Left renal pelvis (tissue), 4 donors: Measurements from ENCODE around the gene GPC5. TPM values are rescaled to one million over a fixed set of nuclear protein-coding genes. Genes with fewer than 3 reads are reported as not detected.
"Not testable (repeated sequence)": the region's sequence is repeated elsewhere in the genome, so short reads cannot be mapped to it uniquely, and the experiment has no call there.

Experiments
- DNase-seq, 4 donors: peaks; one replicate each; pipeline ENCODE4 v3.0.0-alpha.2; 2013; ENCODE audit warnings: low read depth in 4 of 4, low spot score in 3 of 4
- polyA plus RNA-seq, 4 donors: library from polyadenylated mRNA; unstranded; fragments of 120-200 nt; gene quantifications; one replicate each; pipeline ENCODE4 v1.2.1, GENCODE V29; 2013; ENCODE audit not compliant: insufficient read length in 4 of 4

The GPC5 gene
- polyA plus RNA-seq, 4 donors = 1.8 to 5.2 (median 3.4) TPM

DNA sequence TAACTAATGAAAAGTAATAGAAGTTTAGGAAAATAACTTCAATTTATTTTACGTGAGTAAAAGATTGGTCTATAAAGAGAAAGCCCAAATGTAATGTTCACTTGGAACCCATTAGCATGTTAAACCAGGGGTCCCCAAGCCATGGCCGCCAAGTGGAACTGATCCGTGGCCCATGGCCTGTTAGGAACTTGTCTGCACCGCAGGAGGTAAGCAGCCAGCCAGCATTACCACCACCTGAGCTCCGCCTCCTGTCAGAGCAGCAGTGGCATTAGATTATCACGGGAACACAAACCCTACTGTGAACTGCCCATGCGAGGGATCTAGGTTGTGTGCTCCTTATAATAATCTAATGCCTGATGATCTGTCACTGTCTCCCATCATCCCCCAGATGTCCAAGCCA, 1009.4 kb downstream of the GPC5 start:
- no peak for DNase-seq

DNA sequence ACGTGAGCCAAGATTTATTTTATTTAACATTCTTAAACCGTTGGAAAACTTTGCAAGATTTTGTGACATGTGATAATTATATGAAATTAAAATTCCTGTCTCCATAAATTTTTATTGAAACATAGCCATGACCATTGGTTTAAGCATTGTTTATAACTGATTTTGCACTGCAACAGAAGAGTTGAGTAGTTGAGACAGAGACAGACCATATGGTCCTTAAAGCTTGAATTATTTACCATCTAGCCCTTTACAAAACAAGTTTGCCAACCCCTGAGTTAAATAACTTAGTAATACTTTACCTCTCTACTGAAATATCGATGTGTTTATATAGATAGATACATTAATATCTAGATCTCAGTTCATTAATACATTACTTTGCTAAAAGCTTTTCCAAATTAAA, 1014.1 kb downstream of the GPC5 start:
- DNase-seq = no peak

DNA sequence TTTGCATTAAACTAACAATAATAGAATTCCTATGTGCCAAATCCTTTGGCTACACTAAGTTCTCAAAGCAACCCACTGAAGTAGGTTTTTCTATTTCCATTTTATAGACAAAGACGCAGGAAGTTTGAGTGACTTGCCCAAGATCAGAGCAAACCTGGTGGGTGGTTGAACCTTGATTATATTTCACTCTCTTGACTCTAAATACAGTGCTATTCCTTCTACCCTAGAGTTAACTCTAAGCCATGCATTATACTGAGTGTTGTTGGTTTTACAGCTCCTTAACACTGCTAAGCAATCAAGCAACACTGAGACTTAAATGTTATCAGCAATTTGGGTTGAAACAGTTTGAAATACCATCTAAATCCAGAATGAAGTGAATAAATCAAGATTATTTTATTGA, 1014.6 kb downstream of the GPC5 start:
- no peak for DNase-seq

DNA sequence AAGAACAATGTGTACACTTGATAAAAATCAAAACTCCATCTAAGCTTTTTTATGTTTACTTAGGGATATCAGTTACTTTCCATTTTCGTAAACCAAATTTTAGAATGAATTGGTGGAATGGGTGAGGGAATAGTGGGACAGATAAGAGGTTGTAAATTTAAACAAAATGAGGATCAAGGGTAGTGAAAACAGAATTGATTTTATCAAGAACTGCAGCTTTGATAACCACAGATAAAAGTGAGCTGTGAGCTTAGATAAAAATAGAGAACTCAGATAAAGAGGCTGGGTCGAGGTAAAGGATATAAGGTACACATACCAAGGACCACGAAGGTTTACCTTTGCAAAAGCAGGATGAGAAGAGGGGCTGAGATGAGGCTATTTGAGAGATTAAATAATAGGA, 1015.0 kb downstream of the GPC5 start:
- no peak for DNase-seq

DNA sequence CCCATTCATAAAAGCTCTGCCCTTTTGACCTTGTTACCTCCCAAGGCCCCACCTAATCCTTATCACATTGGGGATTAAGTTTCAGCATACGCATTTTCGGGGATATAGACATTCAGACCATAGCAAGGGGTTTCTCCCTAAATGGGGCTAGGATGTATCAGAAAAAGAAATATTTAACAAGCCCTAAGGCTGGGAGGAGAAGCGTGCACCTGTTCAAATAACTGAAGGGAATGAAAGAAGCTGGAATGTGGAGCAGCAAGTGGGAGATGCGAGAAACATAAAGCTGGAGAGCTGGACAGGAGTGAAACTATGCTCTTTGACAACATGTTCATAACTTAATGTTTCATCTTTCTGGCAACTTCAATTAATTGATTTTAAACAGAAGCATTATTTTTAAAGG, 1016.4 kb downstream of the GPC5 start:
- DNase-seq = no peak

DNA sequence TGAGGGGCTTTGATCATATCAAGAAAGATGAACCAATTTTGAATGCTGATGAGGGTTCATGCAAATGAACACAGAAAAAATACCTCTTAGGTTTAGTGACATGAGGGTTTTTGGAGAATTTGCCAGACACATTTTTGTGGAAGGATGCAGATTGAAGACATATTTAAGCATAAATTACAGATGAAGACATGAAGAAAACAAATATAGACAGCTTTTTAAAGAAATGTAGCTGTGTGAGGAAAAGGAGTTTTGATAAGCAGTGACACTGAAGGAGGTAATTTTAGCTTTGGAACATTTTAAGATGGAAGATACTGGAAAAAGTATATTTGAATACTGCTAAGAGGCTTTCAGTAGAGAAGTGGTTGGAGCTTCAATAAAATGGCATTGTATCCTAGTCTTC, 1017.4 kb downstream of the GPC5 start:
- no peak for DNase-seq

DNA sequence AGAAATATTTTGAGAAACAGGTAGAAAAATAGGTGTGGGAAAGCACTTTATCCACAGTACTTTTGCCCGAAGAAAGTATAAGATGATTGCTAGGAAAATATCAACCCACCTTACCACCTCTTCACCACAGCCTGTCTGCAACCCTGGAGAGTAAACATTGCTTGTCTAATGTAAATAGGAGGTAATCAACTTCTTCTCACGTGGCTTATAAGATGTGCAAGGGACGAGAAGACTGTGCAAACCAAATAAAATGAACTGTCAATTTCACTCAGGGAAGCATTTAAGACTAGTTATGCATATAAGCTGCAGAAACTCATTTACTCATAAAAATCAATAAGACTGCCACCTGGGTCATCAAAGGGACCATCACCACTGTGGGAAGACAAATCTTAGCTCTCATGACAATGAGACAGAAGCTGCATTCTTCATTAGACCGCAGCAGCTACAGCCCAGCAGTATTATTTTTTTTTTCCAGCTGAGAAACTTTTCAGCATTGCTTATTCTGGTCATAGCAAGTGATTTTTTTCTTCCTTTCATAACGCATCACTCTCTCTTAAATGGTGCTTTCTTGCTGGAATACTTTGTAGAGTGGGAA, 1020.5 kb downstream of the GPC5 start:
- no peak for DNase-seq

DNA sequence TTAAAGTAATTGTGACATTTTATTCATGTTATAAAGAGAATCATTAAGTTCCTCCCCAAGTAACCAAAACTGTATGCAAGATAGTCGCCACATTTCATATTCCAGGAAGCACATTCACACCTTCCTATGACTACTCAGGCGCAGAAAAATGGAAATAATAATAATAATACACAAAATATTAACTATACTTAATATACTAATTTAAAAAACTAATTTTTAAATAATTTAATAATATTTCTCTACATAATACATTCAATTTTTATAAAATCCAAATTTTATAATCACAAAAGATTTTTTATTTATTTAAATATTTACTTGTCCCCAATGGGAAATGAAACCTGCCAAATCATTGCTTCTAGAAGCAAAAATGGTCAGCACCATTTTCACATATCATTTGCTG, 1030.8 kb downstream of the GPC5 start:
- no peak for DNase-seq

DNA sequence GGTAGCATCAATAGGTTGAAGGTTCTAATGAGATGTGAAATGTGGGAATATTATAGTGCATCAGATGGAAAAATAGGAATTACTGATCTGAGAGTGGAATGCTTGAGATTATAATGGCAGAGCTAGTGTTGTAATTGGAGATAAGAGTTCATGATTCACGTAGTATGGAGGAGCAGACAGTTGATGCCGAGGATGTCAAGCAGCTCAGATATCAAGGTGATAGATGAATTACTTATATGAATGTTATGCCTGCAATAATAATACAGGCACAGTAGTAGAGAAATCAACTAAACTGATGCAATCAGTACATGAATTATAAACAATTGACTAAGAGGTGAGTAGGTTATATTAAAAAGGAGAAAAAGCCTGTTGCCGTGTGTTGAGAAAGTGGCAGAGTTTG, 1035.0 kb downstream of the GPC5 start:
- no peak for DNase-seq

DNA sequence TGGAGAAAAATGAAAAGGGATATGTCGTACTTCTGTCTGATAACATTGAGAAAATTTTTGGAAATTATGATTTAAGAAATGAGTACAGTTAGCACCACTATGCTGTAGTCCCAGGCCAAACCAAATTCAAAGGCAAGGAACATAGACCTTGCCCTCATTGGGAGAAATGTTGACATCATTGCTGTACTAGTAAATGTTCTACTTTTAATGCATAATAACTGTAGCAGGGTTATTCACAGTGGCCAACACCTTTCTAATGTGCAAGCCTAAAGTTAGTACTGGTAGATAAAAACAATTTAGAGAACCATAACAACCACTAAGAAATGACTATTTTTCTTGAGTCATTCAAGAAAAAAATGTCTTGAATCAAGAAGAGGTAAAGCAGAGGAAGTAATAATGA, 1035.5 kb downstream of the GPC5 start:
- no peak for DNase-seq

DNA sequence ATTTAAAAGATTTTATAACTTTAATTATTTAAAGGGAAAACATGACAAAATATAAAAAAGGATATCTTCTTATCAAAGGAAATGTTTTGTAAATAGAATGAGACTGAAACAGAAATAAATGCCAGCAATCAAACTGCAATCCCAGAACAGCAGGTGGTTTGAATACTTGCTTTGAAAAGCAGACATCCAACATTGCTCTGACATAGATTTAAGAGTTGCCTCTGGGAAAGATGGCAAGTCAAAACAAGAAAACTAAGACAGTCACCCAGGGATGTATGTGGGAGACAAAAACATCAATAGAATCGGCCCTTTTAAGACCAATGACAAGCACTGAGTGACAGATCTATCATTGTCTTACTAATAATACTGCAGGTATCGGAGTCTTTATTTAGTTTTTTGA, 1038.5 kb downstream of the GPC5 start:
- no peak for DNase-seq

DNA sequence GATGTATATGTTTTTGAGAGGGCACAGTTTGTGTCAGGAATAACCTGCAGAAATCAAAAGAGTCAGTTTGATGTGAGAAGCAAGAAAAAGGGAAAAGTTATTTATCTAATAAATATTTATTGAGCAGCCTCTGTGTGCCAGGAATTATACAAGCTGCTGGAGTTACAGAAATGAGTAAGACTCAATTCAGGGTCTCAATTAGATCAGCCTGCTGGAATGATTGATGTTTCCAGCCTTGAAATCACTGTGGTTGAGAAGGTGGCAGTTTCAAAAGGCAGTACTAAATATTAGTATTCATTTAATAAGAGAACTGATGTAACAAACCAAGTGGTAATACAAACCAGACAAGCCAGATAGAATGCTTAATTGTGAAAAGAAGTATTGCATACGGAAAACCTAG, 1045.8 kb downstream of the GPC5 start:
- DNase-seq = no peak

DNA sequence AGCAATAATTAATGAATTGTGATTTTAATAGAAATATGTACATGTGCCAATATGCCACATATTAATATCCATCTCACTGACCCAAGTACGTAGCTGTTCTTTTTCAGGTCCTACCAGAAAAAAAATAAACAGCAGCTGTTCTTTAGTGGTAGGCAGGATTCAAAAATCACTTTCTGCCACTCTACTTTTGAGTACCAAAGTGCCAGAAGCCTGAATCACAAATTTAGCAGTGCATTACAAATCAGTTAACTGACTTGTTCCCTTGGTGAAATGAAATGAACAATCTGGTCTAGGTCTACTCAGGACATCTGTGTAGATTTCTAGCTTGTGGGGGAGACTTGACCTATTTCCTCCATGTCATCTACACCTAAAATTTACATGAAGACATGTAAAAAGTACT, 1052.6 kb downstream of the GPC5 start:
- no peak for DNase-seq

DNA sequence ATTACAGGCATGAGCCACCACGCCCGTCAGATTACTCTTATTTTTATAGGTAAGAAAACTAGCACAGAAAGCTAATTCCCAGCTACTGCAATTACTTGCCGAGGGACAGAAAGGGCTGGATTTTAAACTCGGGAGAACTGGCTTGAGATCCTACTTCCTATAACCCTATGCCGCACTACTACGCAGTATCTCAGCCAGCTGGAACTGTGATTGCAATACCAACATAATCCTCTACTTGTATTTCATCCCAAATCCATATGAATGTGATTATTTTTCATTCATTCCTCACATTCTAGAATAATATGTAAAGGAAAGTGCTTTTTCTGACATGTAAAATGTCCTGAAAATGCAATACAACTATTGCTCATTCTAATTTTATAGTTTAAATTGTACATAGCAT, 1054.4 kb downstream of the GPC5 start:
- DNase-seq = no peak

DNA sequence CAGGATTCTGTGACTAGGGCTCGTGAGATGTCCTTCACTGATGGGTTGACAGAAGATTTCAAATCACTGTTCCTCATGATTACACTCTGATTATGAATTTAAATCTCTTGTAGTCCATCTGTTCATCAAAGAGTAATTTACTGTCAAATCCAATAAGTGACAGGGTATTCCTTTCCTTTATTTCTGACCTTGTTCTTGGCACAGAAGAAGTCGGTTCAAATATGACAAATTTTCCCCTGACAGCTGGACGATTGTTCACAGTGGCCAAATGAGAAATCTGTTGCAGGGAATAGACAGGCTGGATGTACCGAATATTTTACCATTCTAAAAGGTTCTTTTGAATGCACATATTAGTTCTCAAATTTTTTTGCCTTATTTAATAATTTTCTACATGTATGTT, 1060.9 kb downstream of the GPC5 start:
- DNase-seq = no peak

DNA sequence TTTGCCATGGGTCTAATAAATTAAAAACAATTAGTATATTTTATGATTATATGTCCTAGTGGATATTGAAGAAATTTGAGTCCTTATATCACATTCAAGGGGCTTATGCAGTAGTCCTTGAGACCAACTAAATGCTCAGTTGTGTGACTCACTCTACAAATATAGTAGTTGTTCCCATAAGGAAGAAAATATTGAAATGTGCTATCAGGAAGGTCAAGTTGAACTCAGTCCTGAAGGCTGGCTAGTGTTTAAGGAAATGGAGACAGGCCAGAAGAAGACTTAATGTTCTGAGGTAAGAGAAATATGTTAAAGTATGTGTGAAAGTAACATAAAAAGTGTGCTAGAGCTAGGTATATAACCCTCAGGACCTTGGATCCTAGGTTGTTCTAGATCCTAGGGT, 1062.1 kb downstream of the GPC5 start:
- no peak for DNase-seq

DNA sequence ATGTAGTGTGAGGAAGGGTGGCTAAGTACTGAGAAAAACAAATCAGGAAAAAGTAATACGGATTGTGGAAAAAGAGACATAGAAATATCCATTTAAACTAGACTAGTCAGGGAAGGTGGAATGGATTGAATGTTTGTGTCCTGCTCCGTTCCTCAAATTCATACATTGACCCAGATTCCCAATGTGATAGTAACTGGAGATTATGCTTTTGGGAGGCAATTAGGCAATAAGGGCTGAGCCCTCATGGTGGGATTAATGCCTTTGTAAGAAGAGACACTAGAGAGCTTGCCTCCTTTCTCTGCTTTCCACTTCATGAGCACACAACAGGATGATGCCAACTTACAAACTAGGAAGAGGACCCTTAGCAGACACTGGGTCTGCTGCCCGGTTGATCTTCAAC, 1063.0 kb downstream of the GPC5 start:
- no peak for DNase-seq

DNA sequence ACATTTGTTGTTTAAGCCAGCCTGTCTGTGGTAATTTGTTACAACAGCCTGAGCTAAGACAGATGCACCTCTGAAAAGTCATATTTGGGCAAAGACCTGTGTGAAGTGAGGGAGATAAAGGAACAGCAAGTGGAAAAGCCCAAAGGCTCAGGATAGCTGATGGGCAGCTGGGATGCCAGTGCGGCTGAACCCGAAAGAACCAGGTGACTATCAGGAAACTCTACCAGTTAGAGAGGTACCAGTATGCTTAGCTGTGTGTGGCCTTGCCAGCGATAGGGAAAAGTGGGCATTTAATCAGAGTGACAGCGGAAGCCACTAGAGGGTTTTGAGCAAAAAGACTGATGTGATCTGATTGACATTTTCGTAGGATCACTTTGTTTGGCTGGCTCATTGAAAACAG, 1063.4 kb downstream of the GPC5 start:
- no peak for DNase-seq

DNA sequence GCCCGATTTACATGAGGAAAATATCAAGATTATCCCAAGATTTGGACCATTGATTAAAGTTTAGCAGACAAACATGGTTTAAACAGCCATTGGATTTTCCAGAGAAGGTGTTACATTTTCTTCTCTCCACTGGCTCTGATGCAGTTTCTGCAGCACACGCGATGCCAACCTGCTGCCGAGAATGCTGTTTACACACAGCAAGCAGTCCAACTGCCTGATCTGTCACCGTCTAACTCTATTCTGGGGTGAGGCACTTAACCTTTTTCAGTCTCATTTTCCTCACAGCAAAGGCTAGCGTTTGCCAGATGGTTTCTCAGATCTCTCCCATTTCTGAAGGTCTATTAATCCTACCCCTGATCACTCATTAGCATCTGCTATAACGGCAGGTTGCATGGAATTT, 1064.7 kb downstream of the GPC5 start:
- DNase-seq = no peak

DNA sequence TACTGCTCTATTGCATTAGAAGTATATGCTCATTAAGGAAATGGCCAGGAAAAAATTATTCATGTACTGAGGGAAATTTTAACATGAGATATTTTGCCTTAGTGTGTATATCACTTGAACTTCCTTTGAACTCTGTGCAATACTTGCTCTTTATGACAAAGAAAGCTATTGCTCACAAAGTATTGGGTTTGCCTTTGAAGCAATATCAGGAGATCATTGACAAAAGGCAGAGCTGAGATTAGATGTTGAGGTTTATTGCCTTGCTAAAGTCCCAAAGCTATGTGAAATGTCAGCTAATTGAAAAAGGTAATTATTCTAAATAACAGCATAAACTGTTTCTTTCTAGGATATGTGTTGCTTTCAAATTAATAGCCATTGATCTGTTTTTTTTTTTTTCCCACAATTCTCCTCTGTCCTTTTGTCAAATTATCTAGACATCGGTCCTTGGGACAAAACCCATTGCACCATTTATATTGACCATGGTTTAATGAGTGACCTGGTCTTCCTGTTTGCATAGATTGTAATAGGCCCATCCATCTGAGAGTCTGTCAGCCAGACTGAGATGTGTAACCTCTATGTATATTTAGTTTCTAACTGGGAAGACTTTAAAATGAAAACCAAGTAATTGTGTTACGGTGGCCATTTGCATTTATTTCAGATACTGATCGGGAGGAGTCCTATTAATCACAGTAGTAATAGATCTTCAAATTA, 1075.5 kb downstream of the GPC5 start:
- no peak for DNase-seq

DNA sequence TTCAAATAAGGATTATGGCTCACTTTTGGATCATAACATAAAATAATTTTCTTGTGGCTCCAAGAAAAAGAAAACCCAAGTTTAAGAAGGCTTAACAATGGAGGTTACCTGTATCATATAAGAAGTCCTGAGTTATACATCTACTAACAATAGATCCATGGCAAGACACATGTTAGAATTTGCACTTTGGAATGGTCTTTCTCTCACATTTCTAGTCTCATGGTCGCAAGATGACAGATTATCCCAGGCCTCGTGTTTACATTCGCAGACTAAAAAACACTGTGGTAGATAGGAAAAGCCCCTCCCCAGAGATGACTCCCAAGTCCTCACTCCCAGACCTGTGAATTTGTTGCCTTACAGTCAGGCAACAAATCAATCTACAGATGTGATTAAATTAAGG, 1082.0 kb downstream of the GPC5 start:
- no peak for DNase-seq

DNA sequence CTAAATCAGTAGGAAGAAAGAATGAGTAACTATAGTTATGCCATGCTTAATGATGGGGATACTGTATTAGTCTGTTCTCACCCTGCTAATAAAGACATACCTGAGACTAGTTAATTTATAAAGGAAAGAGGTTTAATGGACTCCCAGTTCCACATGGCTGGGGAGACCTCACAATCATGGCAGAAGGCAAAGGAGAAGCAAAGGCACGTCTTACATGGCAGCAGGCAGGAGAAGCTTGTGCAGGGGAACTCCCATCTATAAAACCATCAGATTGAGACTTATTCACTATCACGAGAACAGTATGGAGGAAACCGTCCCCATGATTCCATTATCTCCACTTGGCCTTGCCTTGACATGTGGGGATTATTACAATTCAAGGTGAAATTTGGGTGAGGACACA, 1084.4 kb downstream of the GPC5 start:
- not testable (repeated sequence) for DNase-seq

DNA sequence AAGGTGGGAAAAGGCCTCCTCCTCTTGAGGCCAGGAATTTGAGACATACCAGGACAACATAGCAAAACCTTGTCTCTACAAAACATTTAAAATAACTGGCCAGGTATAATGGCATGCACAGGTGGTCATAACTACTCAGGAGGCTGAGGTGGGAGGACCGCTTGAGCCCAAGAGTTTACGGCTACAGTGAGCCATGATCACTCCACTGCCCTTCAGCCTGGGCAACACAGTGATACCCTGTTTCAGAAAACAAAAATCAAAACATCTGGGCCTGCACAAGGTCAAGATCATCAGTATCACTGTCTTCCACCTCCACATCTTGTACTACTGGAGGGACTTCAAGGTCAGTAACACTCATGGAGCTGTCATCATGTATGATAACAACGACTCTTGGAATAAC, 1085.5 kb downstream of the GPC5 start:
- DNase-seq = no peak
